Hepatic stellate cell (primary cell): Measurements from ENCODE around the gene REXO1.

ENCODE experiments used
- DNase-seq: peaks from one replicate; pipeline ENCODE4 v3.0.0; 2011; ENCODE audit warnings: low spot score

Gene REXO1

GRCh38 chr19:1849132-1849474 lies 820 bp upstream of the REXO1 start:
- DNase-seq = no peak

- DNase-seq = peak; percentile 60
These were observed 442 bp downstream of the REXO1 start for GRCh38 chr19:1847684-1848398.

GRCh38 chr19:1847348-1847683 lies 967 bp downstream of the REXO1 start:
- no peak for DNase-seq

- no peak for DNase-seq
These were observed 1.6 kb downstream of the REXO1 start for GRCh38 chr19:1846517-1847204.

DNA sequence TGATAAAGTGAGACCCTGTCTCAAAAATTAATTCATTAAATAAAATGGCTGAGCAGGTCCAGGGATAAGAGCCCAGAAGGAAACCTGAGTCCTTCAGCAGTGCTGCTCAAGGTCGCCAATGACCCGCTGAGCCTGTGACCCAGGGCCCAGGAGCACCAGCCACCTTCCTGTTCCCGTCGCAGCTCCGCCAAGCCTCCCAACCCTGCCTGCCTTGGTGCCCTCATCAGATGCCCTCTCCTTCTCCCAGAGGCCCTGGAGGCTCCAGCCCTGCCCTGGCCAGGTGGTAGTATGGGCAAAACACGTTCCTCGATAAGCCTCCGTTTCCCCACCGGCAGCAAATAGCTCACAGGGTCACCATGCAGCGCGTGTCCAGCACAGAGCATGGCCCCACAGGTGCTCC lies 2.6 kb downstream of the REXO1 start:
- no peak for DNase-seq

GRCh38 chr19:1845125-1845515 lies 3.2 kb downstream of the REXO1 start:
- DNase-seq = no peak

GRCh38 chr19:1844513-1845124 lies 3.7 kb downstream of the REXO1 start:
- DNase-seq = no peak

DNA sequence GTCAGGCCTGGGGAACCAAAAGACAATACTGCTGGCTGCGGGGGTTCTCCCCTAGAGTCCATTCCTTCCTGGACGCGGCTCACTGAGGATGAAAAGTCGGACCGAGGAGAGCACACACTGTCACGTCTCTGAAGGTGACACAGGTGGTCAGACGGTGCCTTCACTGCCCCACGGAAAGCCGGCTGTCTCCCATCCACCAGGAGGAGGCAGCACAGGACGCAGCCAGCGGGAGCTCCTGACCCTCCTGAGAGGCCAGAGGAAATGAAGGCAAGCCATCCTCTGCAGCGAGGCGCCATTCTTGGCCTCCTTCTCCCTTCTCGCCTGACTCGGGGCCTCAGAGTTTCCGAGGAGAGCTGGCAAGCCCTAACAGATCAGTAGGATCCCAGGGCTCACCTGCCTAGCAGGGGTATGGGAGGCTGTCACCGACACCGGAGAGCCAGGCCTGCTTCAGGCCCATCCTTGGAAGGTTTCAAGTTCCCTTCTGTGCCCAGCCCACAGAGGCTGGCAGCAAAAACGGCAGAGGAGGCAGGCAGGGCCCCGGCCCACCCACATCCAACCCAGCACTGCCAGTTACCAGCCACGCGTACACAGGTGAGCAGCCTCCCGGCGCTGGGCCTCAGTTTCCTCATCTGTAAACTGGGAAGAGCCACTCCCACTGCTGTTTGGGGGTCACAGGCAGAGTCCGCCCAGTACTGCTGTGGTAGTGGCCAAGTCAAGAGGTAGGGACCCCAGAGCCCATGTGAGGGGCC lies 4.5 kb downstream of the REXO1 start:
- no peak for DNase-seq

DNA sequence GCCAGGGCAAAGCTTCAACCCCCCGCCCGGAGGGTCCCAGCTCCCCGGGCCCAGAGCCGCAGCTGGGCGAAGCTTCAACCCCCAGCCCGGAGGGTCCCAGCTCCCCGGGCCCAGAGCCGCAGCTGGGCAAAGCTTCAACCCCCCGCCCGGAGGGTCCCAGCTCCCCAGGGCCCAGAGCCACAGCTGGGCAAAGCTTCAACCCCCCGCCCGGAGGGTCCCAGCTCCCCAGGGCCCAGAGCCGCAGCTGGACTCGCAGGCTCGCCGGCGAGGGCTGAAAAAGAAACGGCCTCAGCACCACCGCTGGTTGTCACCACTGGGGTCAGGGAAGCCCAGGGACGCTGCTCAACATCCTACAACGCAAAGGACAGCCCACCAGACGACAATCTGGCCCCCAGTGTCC lies 5.2 kb downstream of the REXO1 start:
- DNase-seq = no peak

DNA sequence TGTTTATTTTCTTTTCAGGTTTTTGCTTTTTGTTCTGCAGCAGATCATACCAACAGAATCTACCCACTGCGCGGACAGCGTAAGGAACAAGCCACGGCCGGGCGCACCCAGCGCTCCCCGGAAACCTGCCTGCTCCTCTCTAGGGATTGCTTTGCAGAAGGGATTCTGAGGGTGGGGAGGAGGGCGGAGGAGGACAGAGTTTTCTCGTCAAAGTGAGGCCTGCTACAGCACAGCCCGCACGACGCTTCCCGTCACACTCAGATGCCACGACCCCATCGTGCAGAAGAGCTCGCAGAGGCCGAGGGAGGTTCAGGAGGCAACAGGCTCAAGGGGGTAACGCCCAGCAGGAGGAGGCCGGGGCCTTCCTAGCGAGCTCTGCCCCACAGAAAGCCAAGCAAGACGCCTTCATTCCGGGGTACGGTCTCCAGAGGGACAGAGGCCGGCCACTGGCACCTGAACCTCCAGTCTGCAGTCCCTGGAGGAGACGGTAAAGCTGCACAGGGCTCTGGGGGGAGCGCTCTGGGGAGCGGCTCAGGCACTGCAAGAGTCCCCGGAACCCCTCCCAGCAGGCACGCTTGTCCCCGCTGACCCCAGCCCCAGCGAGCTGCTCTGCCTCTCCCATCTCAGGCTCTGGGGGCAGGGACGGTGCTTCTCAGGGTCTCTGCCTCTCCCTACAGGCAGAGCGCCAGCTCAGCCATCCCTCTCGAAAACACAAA lies 6.9 kb downstream of the REXO1 start:
- peak; percentile 34 for DNase-seq

DNA sequence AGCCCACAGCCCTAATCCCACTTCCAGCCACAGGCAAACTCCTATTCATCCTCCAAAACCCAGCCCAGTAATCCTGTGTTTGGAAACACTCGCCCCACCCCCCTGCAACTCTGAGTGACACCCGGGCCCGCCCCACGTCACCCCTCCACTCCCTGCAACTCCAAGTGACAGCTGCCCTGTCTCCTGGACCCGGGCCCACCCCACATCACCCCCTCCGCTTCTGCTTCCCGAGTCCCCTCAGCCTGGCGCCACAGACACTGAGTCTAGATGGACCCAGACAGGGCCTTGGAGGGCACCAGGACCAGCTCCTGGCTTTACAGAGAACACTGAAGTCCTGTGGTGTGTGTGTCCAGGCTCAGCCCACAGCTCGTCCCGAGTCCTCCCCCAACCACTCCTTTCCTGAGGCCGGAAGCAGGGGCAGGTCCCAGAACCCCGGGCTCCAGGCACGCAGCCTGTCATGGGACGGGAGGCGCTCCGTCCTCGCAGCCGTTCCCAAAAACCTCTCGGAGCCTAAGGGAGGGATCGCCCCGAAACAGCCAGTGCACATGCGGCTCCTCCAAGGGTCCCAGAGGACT lies 7.7 kb downstream of the REXO1 start:
- DNase-seq = peak; percentile 83

- DNase-seq = no peak
These were observed 8.4 kb downstream of the REXO1 start for GRCh38 chr19:1839658-1840540.

- DNase-seq = peak; percentile 87
These were observed 10.6 kb downstream of the REXO1 start for GRCh38 chr19:1837625-1838105.

DNA sequence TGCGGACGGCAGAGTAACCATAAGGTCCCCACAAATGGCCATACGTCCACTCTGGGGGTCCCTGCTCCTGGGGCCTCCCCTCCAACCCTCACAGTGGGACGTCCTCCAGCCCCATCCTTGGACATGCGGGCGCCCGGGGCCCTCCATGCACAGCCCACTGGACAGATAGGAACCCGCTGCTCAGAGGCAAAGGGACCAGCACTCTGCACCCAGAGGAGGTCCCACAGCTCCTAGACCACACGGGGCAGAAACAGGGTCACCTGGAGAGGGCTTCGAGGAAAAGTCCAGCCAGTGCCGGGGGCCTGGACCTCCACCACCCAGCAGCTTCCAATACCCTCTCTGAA lies 11.1 kb downstream of the REXO1 start:
- DNase-seq = no peak

- no peak for DNase-seq
These were observed 11.6 kb downstream of the REXO1 start for GRCh38 chr19:1836458-1837221.

DNA sequence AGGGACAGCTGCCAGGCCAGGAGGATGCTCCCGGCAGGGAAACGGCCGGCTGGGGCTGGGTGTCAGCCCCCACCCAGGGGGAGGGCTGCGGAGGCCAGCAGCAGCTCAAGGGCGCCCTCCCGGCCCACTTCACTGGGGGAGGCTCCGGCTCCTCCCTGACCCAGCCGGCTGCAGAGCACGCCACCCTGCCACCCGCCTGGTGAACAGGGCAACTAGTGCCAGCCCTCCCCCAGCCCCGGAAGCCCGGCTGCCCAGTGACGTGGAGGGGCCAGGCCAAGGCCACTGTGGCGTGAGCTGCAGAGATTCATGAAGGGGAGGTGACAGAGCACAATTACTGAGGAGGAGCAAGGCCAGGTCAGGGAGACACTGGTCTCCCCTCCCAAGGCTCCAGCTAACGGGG lies 14.7 kb downstream of the REXO1 start:
- DNase-seq = no peak

DNA sequence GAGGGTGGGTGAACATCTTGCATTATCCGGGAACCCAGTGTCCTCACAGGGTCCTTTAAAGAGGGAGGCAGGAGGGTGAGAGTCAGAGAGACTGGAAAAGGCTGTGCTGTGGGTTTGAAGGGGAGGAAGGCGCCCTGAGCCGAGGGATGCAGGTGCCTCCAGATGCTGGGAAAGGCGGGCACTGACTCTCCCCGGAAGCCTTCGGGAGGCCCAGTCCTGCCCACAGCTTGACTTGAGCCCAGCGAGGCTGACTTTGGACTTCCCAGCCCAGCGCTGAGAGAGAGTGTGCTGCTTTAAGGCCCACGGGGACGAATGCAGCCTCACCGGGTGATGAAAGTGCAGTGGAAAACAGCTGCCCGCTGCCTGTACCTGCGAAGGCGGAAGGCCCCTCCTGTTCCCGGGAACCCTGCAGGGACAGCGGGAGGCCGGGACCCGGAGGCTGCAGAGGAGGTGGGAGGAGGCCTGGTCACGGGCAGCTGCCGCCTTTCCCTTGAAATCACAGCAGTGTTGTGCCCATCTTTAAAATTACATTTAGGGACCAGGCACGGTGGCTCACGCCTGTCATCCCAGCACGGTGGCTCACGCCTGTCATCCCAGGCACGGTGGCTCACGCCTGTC lies 16.1 kb downstream of the REXO1 start:
- DNase-seq = no peak

DNA sequence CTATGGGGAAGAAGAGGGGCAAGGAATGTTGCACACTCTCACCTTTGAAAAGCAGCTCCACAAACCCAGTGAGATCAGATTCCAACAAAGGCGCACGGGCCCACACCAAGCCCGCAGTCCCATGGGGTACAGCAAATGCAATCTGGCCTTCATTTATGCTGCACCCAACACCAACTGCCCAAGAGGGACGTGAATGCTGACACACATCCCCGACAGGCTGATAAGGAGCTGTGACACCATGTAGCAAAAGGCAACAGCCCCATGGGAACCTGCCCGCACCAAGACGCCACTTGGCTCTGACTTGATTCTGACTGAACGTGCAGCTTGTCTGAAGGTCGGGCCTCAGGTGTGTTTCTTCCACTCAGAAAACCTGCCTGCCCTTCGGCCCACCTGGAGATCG lies 17.3 kb downstream of the REXO1 start:
- DNase-seq = no peak

DNA sequence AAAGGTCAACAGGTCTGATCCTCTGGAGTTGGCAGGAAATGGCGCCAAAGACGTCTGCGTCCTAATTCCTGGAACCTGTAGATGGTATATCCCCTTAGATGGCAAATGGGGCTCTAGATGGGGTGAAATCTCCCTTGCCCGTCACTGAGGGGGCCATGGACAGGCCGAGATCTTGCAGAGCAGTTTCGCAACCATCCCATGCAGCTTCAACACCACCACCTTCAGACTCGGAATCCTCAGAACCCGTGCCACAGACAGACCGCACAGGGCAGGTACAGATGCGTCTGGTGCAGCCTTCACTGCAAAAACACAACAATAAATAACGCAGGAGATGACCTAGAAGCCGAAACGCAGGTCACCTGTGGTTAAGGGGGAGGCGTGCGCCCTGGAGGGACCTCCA lies 17.7 kb downstream of the REXO1 start:
- DNase-seq = no peak

DNA sequence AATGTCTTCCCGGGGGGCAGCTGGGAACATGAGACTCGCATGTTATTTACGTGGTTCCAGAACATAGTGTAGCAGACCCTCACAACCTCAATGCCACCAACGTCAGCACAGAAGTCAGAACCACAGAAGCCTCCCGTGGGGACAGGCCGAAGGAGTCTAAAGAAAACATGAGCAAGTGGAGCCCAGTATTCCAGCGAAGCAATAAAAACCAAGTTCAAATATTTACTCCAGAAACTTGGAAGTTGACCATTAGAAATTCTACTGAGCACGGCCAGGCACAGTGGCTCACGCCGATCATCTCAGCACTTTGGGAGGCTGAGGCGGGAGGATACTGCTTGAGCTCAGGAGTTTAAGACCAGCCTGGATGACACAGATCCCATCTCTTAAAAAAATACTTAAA lies 18.3 kb downstream of the REXO1 start:
- DNase-seq = no peak
